Measurements from ENCODE around the gene DOCK9.
"Not testable (repeated sequence)": the region's sequence is repeated elsewhere in the genome, so short reads cannot be mapped to it uniquely, and the experiment has no call there.

Gene DOCK9

GRCh38 chr13:98820744-98821371, 157.0 kb downstream of the DOCK9 start:
- no peak for DNase-seq (ENCODE audit: low read depth)
- no peak overlapping the region for H3K4me3 ChIP-seq (ENCODE audit: low read length)
- TF ChIP-seq CTCF (conservative IDR thresholded peaks at IDR 0.05; ENCODE audit: low read depth, low read length), result no peak

GRCh38 chr13:98820300-98820699, 157.6 kb downstream of the DOCK9 start:
- TF ChIP-seq CTCF (conservative IDR thresholded peaks at IDR 0.05; ENCODE audit: low read depth, low read length), result no peak
- no peak overlapping the region for H3K4me3 ChIP-seq (ENCODE audit: low read length)

GRCh38 chr13:98819382-98820010, 158.4 kb downstream of the DOCK9 start:
- no peak for TF ChIP-seq CTCF (conservative IDR thresholded peaks at IDR 0.05; ENCODE audit: low read depth, low read length)
- H3K4me3 ChIP-seq (ENCODE audit: low read length), result no peak overlapping the region
- no peak for DNase-seq (ENCODE audit: low read depth)

More at GRCh38 chr13:98820300-98820699, 157.6 kb downstream of the DOCK9 start:
- DNase-seq (ENCODE audit: low read depth), result no peak

GRCh38 chr13:98816406-98816805, 161.5 kb downstream of the DOCK9 start:
- DNase-seq (ENCODE audit: low read depth), result no peak
- no peak for TF ChIP-seq CTCF (conservative IDR thresholded peaks at IDR 0.05; ENCODE audit: low read depth, low read length)
- no peak overlapping the region for H3K4me3 ChIP-seq (ENCODE audit: low read length)

- TF ChIP-seq CTCF (conservative IDR thresholded peaks at IDR 0.05; ENCODE audit: low read depth, low read length), result no peak
- DNase-seq (ENCODE audit: low read depth), result no peak
These were observed 163.9 kb downstream of the DOCK9 start for GRCh38 chr13:98813993-98814392.

GRCh38 chr13:98812186-98812790, 165.6 kb downstream of the DOCK9 start:
- DNase-seq (ENCODE audit: low read depth); H3K4me3 ChIP-seq (ENCODE audit: low read length): not testable (repeated sequence)

More at GRCh38 chr13:98813993-98814392, 163.9 kb downstream of the DOCK9 start:
- no peak overlapping the region for H3K4me3 ChIP-seq (ENCODE audit: low read length)

GRCh38 chr13:98810746-98811145, 167.1 kb downstream of the DOCK9 start:
- DNase-seq (ENCODE audit: low read depth), result no peak
- no peak overlapping the region for H3K4me3 ChIP-seq (ENCODE audit: low read length)
- no peak for TF ChIP-seq CTCF (conservative IDR thresholded peaks at IDR 0.05; ENCODE audit: low read depth, low read length)
